Breast epithelium (tissue), 4 donors: ENCODE results near the gene ARHGAP26. TPM values are rescaled to one million over a fixed set of nuclear protein-coding genes. Genes with fewer than 3 reads are reported as not detected.

Experiments
- DNase-seq, 2 donors: peaks; one replicate each; pipeline ENCODE4 v3.0.0-alpha.2; 2019; ENCODE audit warnings: low spot score in 2 of 2
- H3K27ac ChIP-seq, 2 donors: fragments of 200-600 bp; sonication (generic) in 1 of 2; one replicate each; pipeline ENCODE4 v1.5.1; 2016 to 2019; ENCODE audit warnings: mild to moderate bottlenecking in 1 of 2
- H3K27me3 ChIP-seq, 2 donors: fragments of 200-600 bp; sonication (generic) in 1 of 2; one replicate each; pipeline versions ENCODE4 v1.5.1 to v1.6.0; 2017 to 2019; ENCODE audit warnings: control low read depth in 1 of 2, mild to moderate bottlenecking in 1 of 2
- H3K36me3 ChIP-seq: fragments of 200-600 bp; one replicate; pipeline ENCODE4 v1.5.1; 2019
- H3K4me1 ChIP-seq, 2 donors: fragments of 200-600 bp; sonication (generic); one replicate each; pipeline ENCODE4 v1.5.1; 2016 to 2019; ENCODE audit warnings: control low read depth in 1 of 2
- H3K4me3 ChIP-seq, 3 donors: fragments of 200-600 bp; sonication (generic); 1 replicate in 2 of 3; 2 replicates in 1 of 3; pipeline ENCODE4 v1.5.1; 2016 to 2019; ENCODE audit warnings: mild to moderate bottlenecking in 3 of 3, moderate library complexity in 2 of 3
- H3K9me3 ChIP-seq, 2 donors: fragments of 200-600 bp; sonication (generic) in 1 of 2; one replicate each; pipeline ENCODE4 v1.5.1; 2016 to 2019; ENCODE audit warnings: control low read depth in 1 of 2
- POLR2A ChIP-seq: fragments of 450-650 bp; IDR thresholded peaks from one replicate; pipeline ENCODE4 v1.6.1; 2016; ENCODE audit warnings: antibody characterized with exemption, mild to moderate bottlenecking, moderate library complexity
- POLR2AphosphoS5 ChIP-seq, 3 donors: sonication (generic); formaldehyde crosslinking; IDR thresholded peaks; one replicate each; pipeline ENCODE4 v1.6.1; 2017; ENCODE audit warnings: antibody characterized with exemption in 3 of 3
- intact Hi-C: fragments of 100-400 bp; cut with DNase I; formaldehyde crosslinking; loops from one replicate; pipeline ENCODE4 v1.15.1; 2023; ENCODE audit warnings: low total_unique reads
- total RNA-seq, 3 donors: library from RNA; depleted of rRNA; stranded (reverse); fragments of >200 nt; gene quantifications; one replicate each; pipeline ENCODE4 v1.1.0, GENCODE V29; 2016
- TF ChIP-seq, protein P1 (sequence below), 3 donors: fragments of 450-650 bp; IDR thresholded peaks; one replicate each; pipeline ENCODE4 v1.5.1; 2016 to 2017; ENCODE audit warnings: antibody characterized with exemption in 3 of 3, mild to moderate bottlenecking in 3 of 3, moderate library complexity in 3 of 3

The ARHGAP26 gene
- total RNA-seq, 3 donors from 2014 or later, result 33.1 to 89.0 (median 56.4) TPM

DNA sequence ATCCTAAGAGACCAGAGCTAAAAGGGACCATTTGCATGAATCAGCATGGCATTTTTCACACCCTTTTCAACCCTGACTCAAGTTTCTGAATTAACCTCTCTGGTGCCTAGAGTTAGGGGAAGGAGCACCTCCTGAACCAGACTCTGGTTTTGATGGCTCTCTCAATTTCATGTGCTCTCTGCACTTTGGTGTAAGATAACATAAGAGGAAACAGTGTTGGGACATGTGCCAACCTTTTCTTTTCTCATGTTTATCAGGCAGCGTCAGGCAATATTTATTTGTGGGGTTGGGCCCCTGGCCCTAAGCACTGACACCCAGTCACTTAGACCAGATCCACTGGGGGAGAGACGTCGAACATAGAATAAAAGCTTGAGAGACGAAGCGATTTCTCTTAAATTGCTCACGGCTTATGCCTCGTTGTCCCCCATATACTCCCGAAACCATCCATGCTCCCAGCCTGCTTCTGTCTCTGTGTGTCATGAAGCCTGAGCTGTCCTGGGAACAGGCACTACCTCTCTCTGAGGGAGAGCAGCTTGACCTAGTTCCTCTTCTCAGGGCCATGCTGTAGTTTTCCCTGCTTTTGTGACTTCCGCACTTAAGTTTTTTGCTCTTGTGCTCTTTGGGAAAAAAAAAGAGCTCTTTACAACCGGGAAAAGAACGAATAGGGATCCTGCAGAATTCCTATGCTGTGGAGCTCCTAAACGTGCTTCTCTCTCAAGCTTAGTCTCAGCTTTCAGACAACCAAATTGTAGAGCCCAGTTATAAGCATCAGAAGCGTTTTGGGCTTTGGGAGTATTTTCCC is 437.6 kb downstream of the ARHGAP26 start:
- TF ChIP-seq, protein P1, sequence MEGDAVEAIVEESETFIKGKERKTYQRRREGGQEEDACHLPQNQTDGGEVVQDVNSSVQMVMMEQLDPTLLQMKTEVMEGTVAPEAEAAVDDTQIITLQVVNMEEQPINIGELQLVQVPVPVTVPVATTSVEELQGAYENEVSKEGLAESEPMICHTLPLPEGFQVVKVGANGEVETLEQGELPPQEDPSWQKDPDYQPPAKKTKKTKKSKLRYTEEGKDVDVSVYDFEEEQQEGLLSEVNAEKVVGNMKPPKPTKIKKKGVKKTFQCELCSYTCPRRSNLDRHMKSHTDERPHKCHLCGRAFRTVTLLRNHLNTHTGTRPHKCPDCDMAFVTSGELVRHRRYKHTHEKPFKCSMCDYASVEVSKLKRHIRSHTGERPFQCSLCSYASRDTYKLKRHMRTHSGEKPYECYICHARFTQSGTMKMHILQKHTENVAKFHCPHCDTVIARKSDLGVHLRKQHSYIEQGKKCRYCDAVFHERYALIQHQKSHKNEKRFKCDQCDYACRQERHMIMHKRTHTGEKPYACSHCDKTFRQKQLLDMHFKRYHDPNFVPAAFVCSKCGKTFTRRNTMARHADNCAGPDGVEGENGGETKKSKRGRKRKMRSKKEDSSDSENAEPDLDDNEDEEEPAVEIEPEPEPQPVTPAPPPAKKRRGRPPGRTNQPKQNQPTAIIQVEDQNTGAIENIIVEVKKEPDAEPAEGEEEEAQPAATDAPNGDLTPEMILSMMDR (IDR thresholded peaks at IDR 0.05), result no peak
- no peak for TF ChIP-seq POLR2AphosphoS5 (IDR thresholded peaks at IDR 0.05)
- TF ChIP-seq POLR2A, result no peak
- no peak overlapping the region for H3K4me3 ChIP-seq
- H3K36me3 ChIP-seq, result no peaks in the 10 kb centered on the region
- H3K27me3 ChIP-seq, result no peaks in the 10 kb centered on the region
- H3K4me1 ChIP-seq, result no peaks in the 10 kb centered on the region
- no peaks in the 10 kb centered on the region for H3K9me3 ChIP-seq
- intact Hi-C loops, result no loop called here
- no peak for DNase-seq
- no peak overlapping the region for H3K27ac ChIP-seq

DNA sequence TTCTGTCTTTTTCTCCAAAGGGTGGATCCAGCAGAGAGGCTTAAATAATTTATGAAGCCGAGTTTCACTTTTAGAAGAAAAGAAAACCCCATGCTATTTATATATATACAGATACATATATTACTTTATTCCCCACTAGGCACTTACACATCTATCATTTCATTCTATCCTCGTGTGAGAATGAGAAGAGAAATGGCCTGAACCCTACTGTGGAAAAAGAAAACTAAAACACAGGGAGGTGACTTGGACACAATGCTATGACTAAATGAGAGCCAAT is 438.1 kb downstream of the ARHGAP26 start:
- intact Hi-C loops, result no loop called here
- TF ChIP-seq, protein P1 (IDR thresholded peaks at IDR 0.05), result no peak
- H3K4me1 ChIP-seq, result no peaks in the 10 kb centered on the region
- H3K9me3 ChIP-seq, result no peaks in the 10 kb centered on the region
- H3K4me3 ChIP-seq, result no peak overlapping the region
- H3K27ac ChIP-seq, result no peak overlapping the region
- no peak for DNase-seq
- H3K27me3 ChIP-seq, result no peaks in the 10 kb centered on the region
- no peaks in the 10 kb centered on the region for H3K36me3 ChIP-seq

DNA sequence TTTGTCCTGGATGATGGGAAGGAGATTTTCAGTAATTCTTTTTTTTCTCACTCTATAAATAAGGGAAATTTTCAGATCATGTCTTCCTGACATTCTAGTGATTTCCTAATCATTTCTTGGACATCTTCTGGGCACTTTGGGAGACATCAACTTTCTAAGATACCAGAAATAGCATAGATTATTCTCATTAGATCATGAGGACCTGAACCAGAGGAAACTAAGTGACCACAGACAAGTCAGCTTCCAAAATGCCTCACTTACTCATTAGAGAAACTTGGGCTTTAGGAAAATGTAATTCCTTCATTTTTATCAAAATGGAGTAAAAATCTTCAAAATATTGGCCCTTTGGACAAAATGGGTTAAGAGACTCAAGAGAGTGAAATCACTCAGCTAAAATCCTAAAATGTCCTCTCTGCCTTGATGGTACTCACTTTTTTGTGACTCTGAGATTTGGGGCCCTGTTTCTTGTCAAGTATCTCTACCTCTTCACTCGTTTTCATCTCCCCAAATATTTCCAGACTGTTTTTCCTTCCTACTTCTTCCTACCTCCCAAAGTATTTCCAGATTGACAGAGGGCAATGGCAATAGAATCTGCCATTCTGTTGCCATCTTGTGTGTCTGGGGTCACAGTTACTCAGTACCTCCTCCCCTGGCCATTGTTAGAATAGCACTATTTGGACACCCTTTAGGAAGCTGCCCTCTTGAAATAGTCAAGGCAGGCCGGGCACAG is 438.8 kb downstream of the ARHGAP26 start:
- no peak overlapping the region for H3K27ac ChIP-seq
- TF ChIP-seq POLR2A (no peak), POLR2AphosphoS5 (IDR thresholded peaks at IDR 0.05) (no peak)
- TF ChIP-seq, protein P1 (IDR thresholded peaks at IDR 0.05), result no peak
- H3K36me3 ChIP-seq, result no peaks in the 10 kb centered on the region
- intact Hi-C loops, result no loop called here
- H3K4me3 ChIP-seq, result no peak overlapping the region
- peaks cover 0 to 2% of the 10 kb centered on the region in 2 donors for H3K4me1 ChIP-seq
- no peak for DNase-seq
- H3K27me3 ChIP-seq, result no peaks in the 10 kb centered on the region
- no peaks in the 10 kb centered on the region for H3K9me3 ChIP-seq

DNA sequence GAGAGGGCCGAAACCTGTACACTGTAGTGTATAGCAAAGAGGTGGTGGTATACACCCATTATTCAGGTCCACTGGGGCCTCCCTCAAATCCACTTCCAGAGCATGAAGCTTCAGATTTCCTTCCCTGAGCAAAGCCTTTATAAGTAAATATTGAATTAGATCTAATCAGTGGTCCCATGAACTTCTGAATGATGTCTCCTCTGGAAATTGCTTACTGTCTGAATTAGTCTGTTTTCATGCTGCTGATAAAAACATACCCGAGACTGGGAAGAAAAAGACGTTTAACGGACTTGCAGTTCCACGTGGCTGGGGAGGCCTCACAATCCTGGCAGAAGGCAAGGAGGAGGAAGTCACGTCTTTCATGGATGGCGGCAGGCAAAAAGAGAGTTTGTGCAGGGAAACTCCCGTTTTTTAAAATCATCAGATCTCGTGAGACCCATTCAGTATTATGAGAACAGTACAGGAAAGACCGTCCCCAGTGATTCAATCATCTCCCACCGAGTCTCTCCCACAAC is 439.8 kb downstream of the ARHGAP26 start:
- Histone ChIP-seq H3K4me1 (peaks cover 0 to 2% of the 10 kb centered on the region in 2 donors), H3K27me3 (no peaks in the 10 kb centered on the region), H3K27ac (no peak overlapping the region), H3K9me3 (no peaks in the 10 kb centered on the region), H3K36me3 (no peaks in the 10 kb centered on the region), H3K4me3 (no peak overlapping the region)
- intact Hi-C loops, result no loop called here
- no peak for DNase-seq
- TF ChIP-seq, protein P1 (IDR thresholded peaks at IDR 0.05), result no peak
- TF ChIP-seq POLR2A (no peak), POLR2AphosphoS5 (IDR thresholded peaks at IDR 0.05) (no peak)

DNA sequence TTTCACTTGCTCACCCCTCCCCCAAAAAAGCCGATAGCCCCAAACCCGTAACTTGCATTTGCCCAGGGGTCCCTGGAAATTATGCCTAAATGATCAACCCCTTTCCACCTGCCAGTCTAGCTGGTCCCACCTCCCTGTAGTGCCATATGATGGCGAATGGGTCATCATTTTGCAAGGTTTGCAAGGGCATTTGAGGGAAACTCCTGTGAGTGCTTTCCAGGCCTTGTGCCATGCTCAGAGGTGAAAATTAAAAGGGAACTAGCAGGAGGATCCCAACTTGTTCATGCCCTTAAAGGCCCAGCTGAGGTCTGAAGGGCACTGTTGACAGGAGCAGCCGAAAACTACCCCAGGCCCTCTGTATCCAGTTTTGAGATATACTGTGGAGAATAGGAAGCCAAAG is 440.4 kb downstream of the ARHGAP26 start:
- intact Hi-C loops, result no loop called here
- Histone ChIP-seq H3K27ac (no peak overlapping the region), H3K9me3 (no peaks in the 10 kb centered on the region), H3K4me3 (no peak overlapping the region), H3K27me3 (no peaks in the 10 kb centered on the region), H3K36me3 (no peaks in the 10 kb centered on the region), H3K4me1 (peaks cover 0 to 2% of the 10 kb centered on the region in 2 donors)
- TF ChIP-seq POLR2AphosphoS5 (IDR thresholded peaks at IDR 0.05) (no peak), POLR2A (no peak)
- TF ChIP-seq, protein P1 (IDR thresholded peaks at IDR 0.05), result no peak
- no peak for DNase-seq
